ENCODE results near the gene ZNF217.
"Not testable (repeated sequence)": the region's sequence is repeated elsewhere in the genome, so short reads cannot be mapped to it uniquely, and the experiment has no call there.

Gene ZNF217

GRCh38 chr20:53532654-53533312, 60.9 kb downstream of the ZNF217 start:
- DNase-seq (ENCODE audit: low read depth, low spot score), result not testable (repeated sequence)

DNA sequence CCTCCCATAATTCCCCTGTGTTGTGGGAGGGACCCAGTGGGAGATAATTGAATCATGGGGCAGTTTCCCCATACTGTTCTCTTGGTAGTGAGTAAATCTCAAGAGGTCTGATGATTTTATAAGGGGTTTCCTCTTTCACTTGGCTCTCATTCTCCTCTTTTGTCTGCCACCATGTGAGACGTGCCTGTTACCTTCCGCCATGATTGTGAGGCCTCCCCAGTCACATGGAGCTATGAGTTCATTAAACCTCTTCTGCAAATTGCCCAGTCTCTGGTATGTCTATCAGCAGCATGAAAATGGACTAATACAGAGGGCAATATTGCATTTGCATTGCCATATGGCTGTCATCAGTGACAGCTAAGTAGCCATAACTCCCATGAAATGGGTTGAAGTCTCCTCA, 63.2 kb downstream of the ZNF217 start:
- no peak for DNase-seq (ENCODE audit: low read depth, low spot score)

DNA sequence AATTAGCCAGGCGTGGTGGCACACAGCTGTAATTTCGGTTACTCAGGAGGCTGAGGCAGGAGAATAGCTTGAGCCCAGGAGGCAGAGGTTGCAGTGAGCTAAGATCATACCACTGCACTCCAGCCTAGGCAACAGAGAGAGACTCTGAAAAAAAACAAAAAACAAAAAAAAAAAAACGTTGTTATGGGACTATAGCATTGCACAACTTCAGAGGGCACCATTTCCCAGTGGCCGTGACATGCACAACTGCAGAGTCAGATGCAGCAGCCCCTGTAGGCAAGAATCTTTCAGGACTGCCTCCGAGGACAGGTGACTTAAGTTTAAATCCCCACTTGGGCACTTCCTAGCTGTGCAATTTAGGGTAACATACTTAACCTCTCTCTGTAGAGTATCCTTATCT, 64.0 kb downstream of the ZNF217 start:
- no peak for DNase-seq (ENCODE audit: low read depth, low spot score)

DNA sequence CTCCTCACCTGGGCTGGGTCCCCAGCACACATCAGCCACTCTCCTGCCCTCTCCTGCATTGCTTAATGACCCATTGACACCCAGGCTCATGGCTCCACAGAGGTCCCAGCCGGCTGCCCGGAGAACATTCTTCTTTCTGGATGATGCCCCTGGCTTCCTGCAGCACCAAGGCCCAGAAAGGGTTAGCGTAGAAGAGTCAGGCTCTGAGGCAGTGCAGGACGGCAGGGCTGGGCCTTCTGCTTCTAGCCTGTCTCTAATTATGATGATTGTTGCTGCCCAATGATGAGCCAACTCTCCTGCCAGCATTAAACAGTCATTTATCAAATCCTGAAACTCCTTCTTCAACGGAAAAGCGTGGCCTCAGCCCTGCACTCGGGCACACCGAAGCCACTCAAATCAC, 66.4 kb downstream of the ZNF217 start:
- no peak for DNase-seq (ENCODE audit: low read depth, low spot score)

DNA sequence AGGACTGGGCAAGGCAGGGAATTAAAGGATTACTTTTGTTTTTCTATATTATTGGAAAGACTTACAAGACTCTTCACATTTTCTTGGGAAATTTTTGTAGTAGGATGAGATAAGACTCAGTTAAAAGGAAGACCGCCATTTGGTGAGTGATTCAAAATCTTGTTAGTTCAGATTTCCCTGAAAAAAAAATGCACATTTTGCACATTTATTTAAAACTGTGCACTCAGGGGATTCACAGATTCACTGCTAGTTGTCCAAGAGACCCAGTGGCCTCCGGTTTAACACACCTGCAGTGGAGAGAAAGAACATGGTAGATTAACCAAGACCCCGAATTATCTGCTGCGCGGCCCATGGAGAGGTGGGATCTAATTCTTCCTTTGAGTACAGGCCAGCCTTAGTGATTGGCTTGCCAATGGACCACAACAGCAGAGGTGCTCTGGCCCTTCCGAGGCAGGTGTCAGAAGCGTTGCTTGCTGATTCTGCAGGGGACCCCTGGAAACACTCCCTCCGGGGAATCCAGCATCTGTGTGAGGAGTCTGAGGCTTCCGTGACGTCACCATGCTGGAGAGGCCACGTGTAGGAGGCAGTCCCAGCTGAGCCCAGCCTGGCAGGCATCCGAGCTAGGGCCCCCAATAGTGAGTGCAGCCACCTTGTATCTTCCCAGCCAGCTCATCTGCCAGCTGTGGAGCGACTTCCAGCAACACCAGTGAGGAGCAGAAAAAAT, 68.9 kb downstream of the ZNF217 start:
- DNase-seq (ENCODE audit: low read depth, low spot score), result no peak

GRCh38 chr20:53523615-53524014, 70.0 kb downstream of the ZNF217 start:
- not testable (repeated sequence) for DNase-seq (ENCODE audit: low read depth, low spot score)

DNA sequence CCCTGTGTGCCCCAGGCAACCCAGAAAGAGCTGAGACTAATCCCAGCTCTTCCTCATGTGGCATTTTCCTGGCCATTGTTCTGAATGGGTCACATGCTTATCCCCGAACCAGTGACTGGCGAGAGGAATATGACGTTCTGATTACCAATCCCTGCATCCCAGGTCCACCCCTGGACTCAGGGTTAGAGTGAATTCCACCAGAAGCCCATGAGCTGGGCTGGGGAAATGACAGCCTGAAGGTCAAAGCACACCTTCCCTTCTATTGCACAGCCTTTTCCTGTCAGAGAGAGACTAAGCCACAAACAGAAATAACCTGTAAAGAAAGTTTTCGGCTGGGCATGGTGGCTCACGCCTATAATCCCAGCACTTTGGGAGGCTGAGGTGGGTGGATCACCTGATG, 70.9 kb downstream of the ZNF217 start:
- no peak for DNase-seq (ENCODE audit: low read depth, low spot score)

GRCh38 chr20:53522026-53522425, 71.6 kb downstream of the ZNF217 start:
- no peak for DNase-seq (ENCODE audit: low read depth, low spot score)

- DNase-seq (ENCODE audit: low read depth, low spot score), result not testable (repeated sequence)
These were observed 72.2 kb downstream of the ZNF217 start for GRCh38 chr20:53521421-53521820.

DNA sequence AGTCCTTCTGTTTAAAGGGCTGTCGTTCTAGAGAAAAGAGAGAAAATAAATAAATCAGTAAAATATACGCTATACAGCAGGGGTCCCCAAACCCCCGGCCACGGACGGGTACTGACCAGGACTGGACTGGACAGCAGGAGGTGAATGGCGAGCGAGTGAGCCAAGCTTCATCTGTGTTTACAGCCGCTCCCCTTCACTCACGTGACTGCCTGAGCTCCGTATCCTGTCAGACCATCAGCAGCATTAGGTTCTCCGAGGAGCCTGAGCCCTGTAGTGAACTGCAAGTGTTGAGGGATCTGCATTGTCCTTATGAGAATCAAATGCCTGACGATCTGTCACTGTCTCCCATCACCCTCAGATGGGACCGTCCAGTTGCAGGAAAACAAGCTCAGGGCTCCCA, 76.5 kb downstream of the ZNF217 start:
- DNase-seq (ENCODE audit: low read depth, low spot score), result no peak

All from activated naive CD8-positive, alpha-beta T cell treated with anti-CD3 and anti-CD28 coated beads, Interleukin-2, amount 50 U/mL, for 16 hours (primary cell).